Testis (tissue), 2 donors: ENCODE measurements around the gene STK16.

Experiments
- POLR2A ChIP-seq: fragments of 450-650 bp; IDR thresholded peaks from one replicate; pipeline ENCODE4 v1.6.1; 2017; ENCODE audit warnings: antibody characterized with exemption, mild to moderate bottlenecking, moderate library complexity
- TF ChIP-seq, protein P1 (sequence below), 3 experiments: fragments of 450-650 bp in 2 of 3; fragments of 200-600 bp in 1 of 3; sonication (generic) in 1 of 3; IDR thresholded peaks; one replicate each; pipeline ENCODE4 v1.5.1; 2016 to 2019; ENCODE audit warnings: antibody characterized with exemption in 3 of 3, mild to moderate bottlenecking in 2 of 3, moderate library complexity in 1 of 3

DNA sequence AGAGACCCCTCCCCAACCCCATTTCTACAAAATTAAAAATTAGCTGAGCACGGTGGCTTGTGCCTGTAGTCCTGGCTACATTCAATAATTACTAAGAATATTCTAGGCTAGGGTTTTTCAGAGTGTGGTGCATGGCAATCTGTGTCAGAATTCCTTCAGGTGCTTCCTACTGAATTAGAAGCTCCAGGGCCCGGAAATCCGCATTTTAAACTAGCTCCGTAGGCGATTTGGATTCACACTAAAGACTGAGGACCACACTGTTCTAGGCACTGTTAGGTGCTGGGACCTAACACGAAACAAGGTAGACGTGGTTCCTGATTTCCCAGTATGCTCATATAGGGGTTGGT, 39.3 kb upstream of the STK16 start:
- TF ChIP-seq, protein P1, sequence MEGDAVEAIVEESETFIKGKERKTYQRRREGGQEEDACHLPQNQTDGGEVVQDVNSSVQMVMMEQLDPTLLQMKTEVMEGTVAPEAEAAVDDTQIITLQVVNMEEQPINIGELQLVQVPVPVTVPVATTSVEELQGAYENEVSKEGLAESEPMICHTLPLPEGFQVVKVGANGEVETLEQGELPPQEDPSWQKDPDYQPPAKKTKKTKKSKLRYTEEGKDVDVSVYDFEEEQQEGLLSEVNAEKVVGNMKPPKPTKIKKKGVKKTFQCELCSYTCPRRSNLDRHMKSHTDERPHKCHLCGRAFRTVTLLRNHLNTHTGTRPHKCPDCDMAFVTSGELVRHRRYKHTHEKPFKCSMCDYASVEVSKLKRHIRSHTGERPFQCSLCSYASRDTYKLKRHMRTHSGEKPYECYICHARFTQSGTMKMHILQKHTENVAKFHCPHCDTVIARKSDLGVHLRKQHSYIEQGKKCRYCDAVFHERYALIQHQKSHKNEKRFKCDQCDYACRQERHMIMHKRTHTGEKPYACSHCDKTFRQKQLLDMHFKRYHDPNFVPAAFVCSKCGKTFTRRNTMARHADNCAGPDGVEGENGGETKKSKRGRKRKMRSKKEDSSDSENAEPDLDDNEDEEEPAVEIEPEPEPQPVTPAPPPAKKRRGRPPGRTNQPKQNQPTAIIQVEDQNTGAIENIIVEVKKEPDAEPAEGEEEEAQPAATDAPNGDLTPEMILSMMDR (IDR thresholded peaks at IDR 0.05) = no peak
- TF ChIP-seq POLR2A = no peak
